ENCODE measurements around the gene MPL. TPM values are rescaled to one million over a fixed set of nuclear protein-coding genes. Genes with fewer than 3 reads are reported as not detected.

MPL gene
- total and polyA plus RNA-seq, 10 of the 15 experiments (the other 5 are each of a cell fraction or from before 2014, with no cell fraction given): not detected

- ChIA-PET RAD21 (ENCODE audit: unreplicated experiment) (interaction anchor here (1.3 to 3.4 kb wide), 3 partner anchors 12 to 149 kb away, joined by 4 to 19 read pairs (median 9); partner anchors contain the start of gene CDC20), SMC1A (ENCODE audit: uncharacterized antibody, unreplicated experiment) (interaction anchor here (0.9 to 3.3 kb wide), 3 partner anchors 11 to 149 kb away, joined by 3 to 14 read pairs (median 14); no protein-coding TSS in a partner anchor), POLR2A (interaction anchor here (0.6 to 4.5 kb wide), 5 partner anchors 10 to 30 kb away, joined by 3 to 15 read pairs (median 5); partner anchors contain the start of genes CDC20 and ELOVL1), CTCF (interaction anchor here (1.7 to 3.0 kb wide), 3 partner anchors 11 to 149 kb away, joined by 5 to 14 read pairs (median 7); no protein-coding TSS in a partner anchor)
- TF ChIP-seq NFYB (IDR thresholded peaks at IDR 0.05; ENCODE audit: insufficient read depth, low read depth, low read length): peak; percentile 64; the same call in 1 of the 2 replicates
- peak; percentile 24 for TF ChIP-seq MEF2B (IDR thresholded peaks at IDR 0.05; ENCODE audit: partially characterized antibody, poor library complexity, severe bottlenecking)
- no peak for TF ChIP-seq TAF1 (IDR thresholded peaks at IDR 0.05; ENCODE audit: borderline replicate concordance, low read depth, low read length)
- Histone ChIP-seq H3K4me2 (ENCODE audit: control insufficient read depth, insufficient read depth) (peak overlapping the region; percentile 93), H3K27me3 (replicated peaks in 1 of 2; ENCODE audit: control insufficient read depth in 2 of 2, insufficient read depth in 2 of 2, low read length in 1 of 2) (no peaks in the 10 kb centered on the region), H3K9ac (ENCODE audit: control insufficient read depth, insufficient read depth, low read length) (peak overlapping the region; percentile 78; the same call in 1 of the 2 replicates), H3K36me3 (ENCODE audit: control insufficient read depth in 2 of 2, insufficient read depth in 2 of 2, low read length in 1 of 2) (peaks cover 3 to 27% of the 10 kb centered on the region in 2 experiments), H4K20me1 (ENCODE audit: control insufficient read depth, insufficient read depth) (no peaks in the 10 kb centered on the region; the same call in 1 of the 2 replicates), H3K4me3 (peak overlapping the region; percentile 87), H3K79me2 (ENCODE audit: control insufficient read depth, insufficient read depth, low read length) (peaks cover 43% of the 10 kb centered on the region), H2AFZ (ENCODE audit: control insufficient read depth, low read depth, low read length) (no peak overlapping the region), H3K27ac (ENCODE audit: control insufficient read depth, insufficient read depth) (peak overlapping the region; percentile 35; the same call in 1 of the 2 replicates), H3K4me1 (ENCODE audit: control insufficient read depth, insufficient read depth, low read length) (peaks cover 18% of the 10 kb centered on the region), H3K9me3 (replicated peaks; ENCODE audit: control insufficient read depth, insufficient read depth, low read length) (no peaks in the 10 kb centered on the region)
- intact Hi-C loops (cut with micrococcal nuclease; ENCODE audit: unreplicated experiment): loop anchor here (2.0 kb wide), 1 partner anchor 19 kb away; the partner anchor contains the start of gene ELOVL1
- DNase-seq (ENCODE audit: low read depth, low spot score) (no peak), FAIRE-seq (no peak), ATAC-seq (peak; percentile 6; the same call in 1 of the 3 replicates)
- in situ Hi-C loops (cut with MboI): no loop called here
- 23% methylated on average over 4 of the region's 4 CpGs for WGBS (ENCODE audit: insufficient coverage, insufficient replicate concordance, low lambda C conversion rate, missing lambda C conversion rate)
- no TSS peak for BruUV-seq (replicated peaks)
These were observed 50.5 kb downstream of the MPL start for GRCh38 chr1:43387976-43388599.

- in situ Hi-C loops (cut with MboI): no loop called here
- FAIRE-seq (no peak), DNase-seq (ENCODE audit: low read depth, low spot score) (no peak), ATAC-seq (no peak)
- H3K27ac ChIP-seq (ENCODE audit: control insufficient read depth, insufficient read depth): peak overlapping the region; percentile 82
- H2AFZ ChIP-seq (ENCODE audit: control insufficient read depth, low read depth, low read length): no peak overlapping the region
- peaks cover 3 to 27% of the 10 kb centered on the region in 2 experiments for H3K36me3 ChIP-seq (ENCODE audit: control insufficient read depth in 2 of 2, insufficient read depth in 2 of 2, low read length in 1 of 2)
- intact Hi-C loops (cut with micrococcal nuclease; ENCODE audit: unreplicated experiment): loop anchor here (2.0 kb wide), 1 partner anchor 20 kb away; the partner anchor contains the start of gene ELOVL1
- peak overlapping the region; percentile 78 for H3K9ac ChIP-seq (ENCODE audit: control insufficient read depth, insufficient read depth, low read length)
- H3K9me3 ChIP-seq (replicated peaks; ENCODE audit: control insufficient read depth, insufficient read depth, low read length): no peaks in the 10 kb centered on the region
- H3K79me2 ChIP-seq (ENCODE audit: control insufficient read depth, insufficient read depth, low read length): peaks cover 43% of the 10 kb centered on the region
- H4K20me1 ChIP-seq (ENCODE audit: control insufficient read depth, insufficient read depth): no peaks in the 10 kb centered on the region; the same call in 1 of the 2 replicates
- peak overlapping the region; percentile 93 for H3K4me2 ChIP-seq (ENCODE audit: control insufficient read depth, insufficient read depth)
- RAD21 ChIA-PET (ENCODE audit: unreplicated experiment): interaction anchor here (0.6 to 3.4 kb wide), 4 partner anchors 12 to 150 kb away, joined by 3 to 19 read pairs (median 6); partner anchors contain the start of gene CDC20
- POLR2A ChIA-PET: interaction anchor here (1.2 to 4.5 kb wide), 5 partner anchors 11 to 30 kb away, joined by 3 to 15 read pairs (median 5); partner anchors contain the start of genes CDC20 and ELOVL1
- H3K4me1 ChIP-seq (ENCODE audit: control insufficient read depth, insufficient read depth, low read length): peaks cover 18% of the 10 kb centered on the region
- WGBS (ENCODE audit: insufficient coverage, insufficient replicate concordance, low lambda C conversion rate, missing lambda C conversion rate): 51% methylated on average over 3 of the region's 3 CpGs
- SMC1A ChIA-PET (ENCODE audit: uncharacterized antibody, unreplicated experiment): interaction anchor here (0.5 to 3.3 kb wide), 6 partner anchors 11 to 630 kb away, joined by 3 to 14 read pairs (median 4); no protein-coding TSS in a partner anchor
- no peaks in the 10 kb centered on the region for H3K27me3 ChIP-seq (replicated peaks in 1 of 2; ENCODE audit: control insufficient read depth in 2 of 2, insufficient read depth in 2 of 2, low read length in 1 of 2)
- no TSS peak for BruUV-seq (replicated peaks)
- peak overlapping the region; percentile 87 for H3K4me3 ChIP-seq
- CTCF ChIA-PET: interaction anchor here (1.4 to 3.0 kb wide), 4 partner anchors 11 to 149 kb away, joined by 5 to 14 read pairs (median 6); partner anchors contain the start of gene ELOVL1
- TF ChIP-seq CHD2 (IDR thresholded peaks at IDR 0.05; ENCODE audit: borderline replicate concordance, low read depth, low read length) (no peak), ZNF274 (IDR thresholded peaks at IDR 0.05; ENCODE audit: insufficient read depth, insufficient read length) (no peak), CEBPB (IDR thresholded peaks at IDR 0.05; ENCODE audit: borderline replicate concordance in 1 of 2, low read depth in 2 of 2, low read length in 2 of 2) (no peak), ATF3 (IDR thresholded peaks at IDR 0.05; ENCODE audit: borderline replicate concordance, extremely low read depth, low read depth, low read length) (no peak), RUNX3 (IDR thresholded peaks at IDR 0.05; ENCODE audit: low read length) (no peak), ZNF207 (IDR thresholded peaks at IDR 0.05; ENCODE audit: borderline replicate concordance) (no peak), HDAC6 (IDR thresholded peaks at IDR 0.05; ENCODE audit: unreplicated experiment) (no peak), USF1 (IDR thresholded peaks at IDR 0.05; ENCODE audit: borderline replicate concordance, extremely low read length, insufficient read depth, low read depth, low read length) (no peak)
These were observed 51.0 kb downstream of the MPL start for GRCh38 chr1:43388613-43389012.

Measured in GM12878 (cell line).